Measurements from ENCODE around the gene CAB39.

DNA sequence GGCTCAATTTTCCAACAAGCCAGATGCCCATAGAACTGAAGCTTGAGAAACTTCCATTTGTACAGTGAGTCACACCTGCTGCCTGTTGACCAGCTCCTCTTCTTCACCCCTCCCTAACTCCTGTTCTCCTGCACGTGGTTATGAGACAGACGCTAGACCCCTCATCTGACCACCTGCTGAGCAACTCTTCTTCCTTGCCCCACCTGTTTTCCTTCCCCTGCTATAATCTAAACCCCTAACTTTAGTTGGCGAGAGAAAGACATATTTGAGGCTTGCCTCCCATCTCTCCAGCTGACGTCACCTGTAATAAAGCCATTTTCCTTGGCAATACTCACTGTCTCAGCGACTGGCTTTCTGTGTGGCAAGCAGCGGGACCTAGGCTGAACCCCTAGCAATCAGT is 129.8 kb downstream of the CAB39 start:
- TF ChIP-seq FOXM1 (IDR thresholded peaks at IDR 0.05; ENCODE audit: borderline replicate concordance): no peak
- TF ChIP-seq SUZ12 (IDR thresholded peaks at IDR 0.05): no peak
- TF ChIP-seq ZNF384 (IDR thresholded peaks at IDR 0.05): no peak
- TF ChIP-seq NFRKB (IDR thresholded peaks at IDR 0.05): no peak
